Endothelial cell (in vitro differentiated cells): ENCODE data around the gene ATP6V0E2. TPM values are rescaled to one million over a fixed set of nuclear protein-coding genes. Genes with fewer than 3 reads are reported as not detected.

Source experiments
- DNase-seq: peaks from one replicate; pipeline ENCODE4 v3.0.0; 2021; ENCODE audit warnings: low spot score
- H3K27ac Mint-ChIP-seq: one replicate; pipeline ENCODE4 v1.8.0; 2021; ENCODE audit warnings: mixed read lengths, inconsistent platforms; ENCODE audit not compliant: unreplicated experiment
- H3K27me3 Mint-ChIP-seq: one replicate; pipeline ENCODE4 v1.8.0; 2021; ENCODE audit warnings: mild to moderate bottlenecking, moderate library complexity, mixed read lengths, inconsistent platforms; ENCODE audit not compliant: unreplicated experiment
- H3K36me3 Mint-ChIP-seq: one replicate; pipeline ENCODE4 v1.8.0; 2021; ENCODE audit warnings: mild to moderate bottlenecking, low read depth, mixed read lengths, inconsistent platforms; ENCODE audit not compliant: unreplicated experiment
- H3K4me1 Mint-ChIP-seq: one replicate; pipeline ENCODE4 v1.8.0; 2021; ENCODE audit warnings: mild to moderate bottlenecking, mixed read lengths, inconsistent platforms; ENCODE audit not compliant: unreplicated experiment
- H3K4me3 Mint-ChIP-seq: one replicate; pipeline ENCODE4 v1.8.0; 2021; ENCODE audit warnings: mild to moderate bottlenecking, mixed read lengths, inconsistent platforms; ENCODE audit not compliant: unreplicated experiment
- H3K9me3 Mint-ChIP-seq: one replicate; pipeline ENCODE4 v1.8.0; 2021; ENCODE audit warnings: mixed read lengths, inconsistent platforms; ENCODE audit not compliant: unreplicated experiment
- total RNA-seq: library from RNA; stranded (reverse); fragmentation: NEBNext Ultra II Directional; extraction: Animal tissue kit (Norgen Biotek cat#: 25700); gene quantifications from one replicate; pipeline ENCODE4 v1.2.1, GENCODE V29; 2021; ENCODE audit not compliant: unreplicated experiment
- TF ChIP-seq, protein P1 (sequence below): fragments of 200-600 bp; sonication (generic); IDR thresholded peaks from one replicate; pipeline ENCODE4 v1.5.0; 2021; ENCODE audit warnings: antibody characterized with exemption; ENCODE audit not compliant: unreplicated experiment

Gene ATP6V0E2
- total RNA-seq, 1 donor from 2014 or later, result 18.5 TPM

DNA sequence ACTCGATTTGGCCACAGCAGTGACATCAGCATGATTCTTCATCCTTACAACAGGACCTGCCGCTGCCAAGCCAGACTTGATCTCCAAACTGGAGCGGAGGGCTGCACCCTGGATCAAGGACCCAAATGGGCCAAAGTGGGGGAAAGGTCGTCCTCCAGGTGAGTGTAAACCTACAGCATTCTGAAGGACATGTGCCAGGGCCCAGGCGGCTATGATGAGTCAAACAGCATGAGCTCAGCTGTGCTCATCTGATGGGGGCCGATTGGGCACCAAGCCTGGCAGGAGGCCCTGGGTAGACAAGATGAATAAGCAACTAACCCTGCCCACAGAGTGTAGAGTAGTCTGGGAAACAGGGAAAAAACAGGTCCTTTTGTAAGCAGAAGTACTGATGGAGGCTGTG is 14.4 kb upstream of the ATP6V0E2 start:
- Mint-ChIP-seq H3K9me3 (no peaks in the 10 kb centered on the region), H3K27me3 (peaks cover 6% of the 10 kb centered on the region), H3K4me3 (no peak overlapping the region), H3K27ac (no peak overlapping the region), H3K36me3 (peaks cover 21% of the 10 kb centered on the region), H3K4me1 (peaks cover 24% of the 10 kb centered on the region)
- TF ChIP-seq, protein P1, sequence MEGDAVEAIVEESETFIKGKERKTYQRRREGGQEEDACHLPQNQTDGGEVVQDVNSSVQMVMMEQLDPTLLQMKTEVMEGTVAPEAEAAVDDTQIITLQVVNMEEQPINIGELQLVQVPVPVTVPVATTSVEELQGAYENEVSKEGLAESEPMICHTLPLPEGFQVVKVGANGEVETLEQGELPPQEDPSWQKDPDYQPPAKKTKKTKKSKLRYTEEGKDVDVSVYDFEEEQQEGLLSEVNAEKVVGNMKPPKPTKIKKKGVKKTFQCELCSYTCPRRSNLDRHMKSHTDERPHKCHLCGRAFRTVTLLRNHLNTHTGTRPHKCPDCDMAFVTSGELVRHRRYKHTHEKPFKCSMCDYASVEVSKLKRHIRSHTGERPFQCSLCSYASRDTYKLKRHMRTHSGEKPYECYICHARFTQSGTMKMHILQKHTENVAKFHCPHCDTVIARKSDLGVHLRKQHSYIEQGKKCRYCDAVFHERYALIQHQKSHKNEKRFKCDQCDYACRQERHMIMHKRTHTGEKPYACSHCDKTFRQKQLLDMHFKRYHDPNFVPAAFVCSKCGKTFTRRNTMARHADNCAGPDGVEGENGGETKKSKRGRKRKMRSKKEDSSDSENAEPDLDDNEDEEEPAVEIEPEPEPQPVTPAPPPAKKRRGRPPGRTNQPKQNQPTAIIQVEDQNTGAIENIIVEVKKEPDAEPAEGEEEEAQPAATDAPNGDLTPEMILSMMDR, result no peak
- DNase-seq, result no peak

DNA sequence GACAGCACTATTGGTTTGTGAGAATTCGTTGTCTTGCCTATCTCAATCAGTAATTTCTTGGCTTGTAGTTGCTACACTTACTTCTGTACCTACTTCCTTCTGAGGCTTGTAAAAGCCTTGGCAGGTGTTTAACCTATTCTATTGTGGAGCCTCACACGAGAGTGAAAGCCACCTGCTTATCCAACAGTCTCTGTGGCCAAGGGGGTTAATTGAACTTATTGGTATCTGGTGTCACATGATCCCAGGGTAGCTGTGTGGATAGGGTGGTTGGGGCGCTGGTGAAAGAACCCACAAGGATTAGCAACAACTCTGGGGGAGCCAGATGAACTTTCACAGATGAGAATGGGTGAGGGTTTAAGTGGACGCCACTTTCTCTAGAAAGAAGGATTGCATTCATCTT is 13.9 kb upstream of the ATP6V0E2 start:
- no peak overlapping the region for H3K27ac Mint-ChIP-seq
- no peak overlapping the region for H3K4me3 Mint-ChIP-seq
- H3K4me1 Mint-ChIP-seq, result peaks cover 24% of the 10 kb centered on the region
- TF ChIP-seq, protein P1, result no peak
- DNase-seq, result no peak
- H3K27me3 Mint-ChIP-seq, result peaks cover 6% of the 10 kb centered on the region
- peaks cover 21% of the 10 kb centered on the region for H3K36me3 Mint-ChIP-seq
- H3K9me3 Mint-ChIP-seq, result no peaks in the 10 kb centered on the region

DNA sequence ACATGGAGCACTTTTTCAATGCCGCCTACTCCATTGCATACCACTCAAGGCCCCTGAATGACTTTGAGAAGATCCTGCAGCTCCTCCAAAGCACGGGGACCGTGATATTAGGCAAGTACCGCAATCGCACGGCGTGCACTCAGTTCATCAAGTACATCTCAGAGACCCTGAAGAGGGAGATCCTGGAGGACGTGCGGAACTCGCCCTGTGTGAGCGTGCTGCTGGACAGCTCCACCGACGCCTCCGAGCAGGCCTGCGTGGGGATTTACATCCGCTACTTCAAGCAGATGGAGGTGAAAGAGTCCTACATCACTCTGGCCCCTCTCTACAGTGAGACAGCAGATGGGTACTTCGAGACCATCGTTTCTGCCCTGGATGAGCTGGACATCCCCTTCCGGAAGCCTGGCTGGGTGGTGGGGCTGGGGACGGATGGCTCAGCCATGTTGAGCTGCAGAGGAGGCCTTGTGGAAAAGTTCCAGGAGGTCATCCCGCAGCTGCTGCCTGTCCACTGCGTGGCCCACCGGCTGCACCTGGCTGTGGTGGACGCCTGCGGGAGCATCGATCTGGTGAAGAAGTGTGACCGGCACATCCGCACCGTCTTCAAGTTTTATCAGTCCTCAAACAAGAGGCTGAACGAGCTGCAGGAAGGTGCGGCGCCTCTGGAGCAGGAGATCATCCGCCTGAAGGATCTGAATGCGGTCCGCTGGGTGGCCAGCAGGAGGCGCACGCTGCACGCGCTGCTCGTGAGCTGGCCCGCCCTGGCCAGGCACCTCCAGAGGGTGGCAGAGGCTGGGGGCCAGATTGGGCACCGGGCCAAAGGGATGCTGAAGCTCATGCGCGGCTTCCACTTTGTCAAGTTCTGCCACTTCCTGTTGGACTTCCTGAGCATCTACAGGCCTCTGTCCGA is 12.7 kb upstream of the ATP6V0E2 start:
- TF ChIP-seq, protein P1, result peak; percentile 77
- peak overlapping the region; percentile 60 for H3K4me3 Mint-ChIP-seq
- H3K27me3 Mint-ChIP-seq, result peaks cover 10% of the 10 kb centered on the region
- H3K36me3 Mint-ChIP-seq, result peaks cover 21% of the 10 kb centered on the region
- peak; percentile 53 for DNase-seq
- H3K4me1 Mint-ChIP-seq, result peaks cover 26% of the 10 kb centered on the region
- no peaks in the 10 kb centered on the region for H3K9me3 Mint-ChIP-seq
- H3K27ac Mint-ChIP-seq, result no peak overlapping the region

DNA sequence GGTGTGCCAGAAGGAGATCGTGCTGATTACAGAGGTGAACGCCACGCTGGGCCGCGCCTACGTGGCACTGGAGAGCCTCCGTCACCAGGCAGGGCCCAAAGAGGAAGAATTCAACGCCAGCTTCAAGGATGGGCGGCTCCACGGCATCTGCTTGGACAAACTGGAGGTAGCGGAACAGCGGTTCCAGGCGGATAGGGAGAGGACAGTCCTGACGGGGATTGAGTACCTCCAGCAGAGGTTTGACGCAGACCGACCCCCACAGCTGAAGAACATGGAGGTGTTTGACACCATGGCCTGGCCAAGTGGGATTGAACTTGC is 12.1 kb upstream of the ATP6V0E2 start:
- no peaks in the 10 kb centered on the region for H3K9me3 Mint-ChIP-seq
- peaks cover 21% of the 10 kb centered on the region for H3K36me3 Mint-ChIP-seq
- TF ChIP-seq, protein P1, result no peak
- H3K27me3 Mint-ChIP-seq, result peaks cover 8% of the 10 kb centered on the region
- no peak overlapping the region for H3K4me3 Mint-ChIP-seq
- H3K27ac Mint-ChIP-seq, result no peak overlapping the region
- no peak for DNase-seq
- H3K4me1 Mint-ChIP-seq, result peaks cover 20% of the 10 kb centered on the region

DNA sequence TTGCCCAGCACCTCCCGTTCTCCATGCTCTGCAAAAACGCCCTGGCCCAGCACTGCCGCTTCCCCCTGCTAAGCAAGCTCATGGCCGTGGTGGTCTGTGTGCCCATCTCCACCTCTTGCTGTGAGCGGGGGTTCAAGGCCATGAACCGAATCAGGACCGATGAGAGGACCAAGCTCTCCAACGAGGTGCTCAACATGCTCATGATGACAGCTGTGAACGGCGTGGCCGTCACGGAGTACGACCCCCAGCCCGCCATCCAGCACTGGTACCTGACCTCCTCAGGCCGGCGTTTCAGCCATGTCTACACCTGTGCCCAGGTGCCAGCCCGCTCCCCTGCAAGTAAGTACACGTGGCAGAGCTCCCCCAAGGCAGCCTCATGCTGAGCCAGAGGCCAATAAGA is 11.6 kb upstream of the ATP6V0E2 start:
- Mint-ChIP-seq H3K4me1 (peaks cover 15% of the 10 kb centered on the region), H3K27me3 (peaks cover 8% of the 10 kb centered on the region), H3K27ac (no peak overlapping the region), H3K36me3 (peaks cover 21% of the 10 kb centered on the region), H3K4me3 (no peak overlapping the region), H3K9me3 (no peaks in the 10 kb centered on the region)
- TF ChIP-seq, protein P1, result no peak
- DNase-seq, result no peak
